Mucosa of stomach (tissue), 1 donor: Measurements from ENCODE around the gene NOX3.

ENCODE experiments used
- H3K27me3 ChIP-seq: one replicate; pipeline ENCODE4 v1.7.0; 2013; ENCODE audit warnings: mild to moderate bottlenecking, low read length; ENCODE audit not compliant: control insufficient read depth, insufficient read depth
- H3K36me3 ChIP-seq: one replicate; pipeline ENCODE4 v1.7.0; 2013; ENCODE audit warnings: low read length; ENCODE audit not compliant: control insufficient read depth, insufficient read depth
- H3K4me1 ChIP-seq: one replicate; pipeline ENCODE4 v1.7.0; 2013; ENCODE audit warnings: mild to moderate bottlenecking, low read length; ENCODE audit not compliant: control insufficient read depth, insufficient read depth
- H3K4me3 ChIP-seq: one replicate; pipeline ENCODE4 v1.7.0; 2013; ENCODE audit warnings: low read length
- H3K9ac ChIP-seq: one replicate; pipeline ENCODE4 v1.7.0; 2013; ENCODE audit warnings: mild to moderate bottlenecking, low read length, moderate library complexity
- H3K9me3 ChIP-seq: one replicate; pipeline ENCODE4 v1.7.0; 2013; ENCODE audit warnings: mild to moderate bottlenecking, low read length, moderate library complexity; ENCODE audit not compliant: control insufficient read depth
- donor health status: Pancreatic carcinoma.

The NOX3 gene

DNA sequence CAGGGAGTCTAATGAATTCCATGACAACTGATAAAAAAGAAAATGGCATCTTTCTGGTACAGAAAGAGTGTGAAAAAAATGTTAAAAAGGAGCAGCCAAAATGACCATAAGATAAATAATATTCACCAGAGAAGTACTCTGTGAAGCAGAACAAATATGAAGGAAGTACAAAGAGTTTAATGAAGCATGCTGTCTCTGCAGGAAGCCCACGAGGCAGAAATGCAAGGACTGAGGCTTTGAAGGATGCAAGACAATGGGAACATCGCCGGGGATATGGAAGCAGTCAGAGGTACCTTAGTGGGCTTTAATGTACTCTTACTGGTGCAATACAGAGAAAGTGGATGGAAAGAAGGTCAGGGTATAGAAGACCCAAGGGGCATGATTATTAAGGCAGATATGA, 50.7 kb downstream of the NOX3 start:
- Histone ChIP-seq H3K27me3 (no peaks in the 10 kb centered on the region), H3K4me1 (no peaks in the 10 kb centered on the region), H3K9me3 (no peaks in the 10 kb centered on the region), H3K9ac (no peak overlapping the region), H3K36me3 (no peaks in the 10 kb centered on the region), H3K4me3 (no peak overlapping the region)

GRCh38 chr6:155402656-155403304, 52.9 kb downstream of the NOX3 start:
- no peaks in the 10 kb centered on the region for H3K36me3 ChIP-seq
- no peaks in the 10 kb centered on the region for H3K9me3 ChIP-seq
- H3K9ac ChIP-seq, result no peak overlapping the region
- no peaks in the 10 kb centered on the region for H3K27me3 ChIP-seq
- H3K4me1 ChIP-seq, result no peaks in the 10 kb centered on the region
- no peak overlapping the region for H3K4me3 ChIP-seq

DNA sequence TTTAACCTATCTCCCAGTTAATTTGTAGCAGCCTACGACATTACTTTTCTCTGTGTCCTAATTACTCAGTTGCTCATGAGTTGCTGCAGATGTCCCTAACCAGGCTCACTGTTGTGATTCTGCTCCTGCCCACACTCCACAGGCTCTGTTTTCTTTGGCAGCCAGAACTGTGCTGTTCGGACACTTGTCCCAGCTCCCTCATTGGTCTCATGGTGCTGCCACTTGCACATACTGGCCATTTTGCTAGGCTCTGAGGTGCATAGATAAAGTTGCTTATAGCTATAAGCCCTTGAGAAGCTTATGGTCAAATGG, 55.0 kb downstream of the NOX3 start:
- H3K9me3 ChIP-seq, result no peaks in the 10 kb centered on the region

DNA sequence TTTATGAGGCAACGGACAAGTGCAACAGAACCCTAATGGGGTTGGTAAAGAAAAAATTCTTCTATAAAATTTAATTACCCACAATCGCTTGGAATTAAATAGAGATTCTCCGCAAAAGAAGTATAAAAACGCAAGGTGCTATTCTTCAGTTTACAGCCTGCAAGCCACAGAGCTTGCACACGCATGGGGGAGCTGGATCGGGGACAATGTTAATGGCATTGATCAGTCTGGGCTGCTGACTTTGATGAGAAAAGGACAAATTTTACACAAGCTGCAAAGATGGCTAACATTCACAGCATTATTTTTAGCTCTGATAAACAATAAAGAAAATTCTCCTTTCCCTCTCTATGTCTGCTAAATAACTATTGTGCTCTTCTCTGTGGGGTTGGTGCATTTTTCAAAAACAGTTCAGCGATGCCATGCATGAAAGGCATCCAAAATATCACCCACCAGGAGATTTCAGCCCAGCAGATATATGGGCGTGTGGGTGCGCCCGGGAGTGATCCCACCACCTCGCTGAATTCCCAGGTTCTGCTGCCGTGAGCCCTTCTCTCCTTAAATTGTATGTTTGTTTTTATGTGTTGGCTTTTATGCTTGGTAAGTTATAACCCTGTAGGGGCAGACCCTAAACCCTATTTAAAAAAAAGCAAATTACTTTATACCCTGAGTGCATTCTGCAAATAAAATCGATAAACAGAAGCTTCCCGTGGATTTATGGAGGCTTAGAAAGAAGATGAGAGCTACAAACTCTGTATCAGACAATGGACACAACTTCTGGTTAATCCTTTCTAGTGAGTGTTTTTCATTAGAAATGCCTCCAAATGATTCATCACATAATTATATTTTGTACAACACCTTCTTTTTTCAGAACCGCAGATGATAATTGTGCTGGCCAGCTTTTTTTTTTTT, 55.6 kb downstream of the NOX3 start:
- H3K9me3 ChIP-seq, result no peaks in the 10 kb centered on the region
- H3K27me3 ChIP-seq, result no peaks in the 10 kb centered on the region
- no peak overlapping the region for H3K9ac ChIP-seq
- no peaks in the 10 kb centered on the region for H3K36me3 ChIP-seq
- no peaks in the 10 kb centered on the region for H3K4me1 ChIP-seq
- no peak overlapping the region for H3K4me3 ChIP-seq

More for the DNA sequence above, 55.0 kb downstream of the NOX3 start:
- H3K4me1 ChIP-seq, result no peaks in the 10 kb centered on the region
- H3K4me3 ChIP-seq, result no peak overlapping the region
- no peaks in the 10 kb centered on the region for H3K27me3 ChIP-seq
- no peak overlapping the region for H3K9ac ChIP-seq
- no peaks in the 10 kb centered on the region for H3K36me3 ChIP-seq

DNA sequence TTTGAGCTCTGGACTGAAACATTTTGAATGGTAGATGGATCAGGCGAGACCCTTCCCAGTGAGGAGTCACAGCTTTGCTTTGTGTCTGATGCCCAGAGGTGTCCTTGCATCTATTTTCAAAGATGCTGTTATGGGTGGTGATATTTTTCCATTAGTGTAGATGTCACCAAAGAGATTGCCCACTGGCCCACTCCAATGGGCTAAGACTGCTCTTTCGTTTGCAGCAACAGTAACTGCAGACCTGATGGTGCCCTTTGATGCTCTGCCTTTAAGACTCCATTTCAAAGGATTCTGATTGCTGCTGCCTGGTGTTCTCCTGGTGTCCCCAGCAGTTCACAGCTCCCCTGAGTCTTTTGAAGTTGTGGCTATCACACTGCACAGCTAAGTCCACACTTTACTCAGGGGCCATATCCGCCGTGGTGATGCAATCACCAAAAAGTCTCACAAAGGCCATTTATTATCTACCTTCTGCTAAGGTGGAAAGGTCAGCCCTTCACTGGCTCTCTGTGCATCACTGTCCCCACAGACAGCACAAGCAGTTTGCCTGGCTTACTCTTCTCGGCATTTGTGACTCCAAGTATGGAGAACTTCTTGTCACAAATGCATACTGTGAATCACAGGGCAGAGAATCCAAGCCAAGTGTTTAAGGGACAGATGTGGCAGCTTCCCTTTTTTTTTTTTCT, 56.4 kb downstream of the NOX3 start:
- no peaks in the 10 kb centered on the region for H3K27me3 ChIP-seq
- H3K9ac ChIP-seq, result no peak overlapping the region
- H3K9me3 ChIP-seq, result no peaks in the 10 kb centered on the region
- no peaks in the 10 kb centered on the region for H3K4me1 ChIP-seq
- H3K36me3 ChIP-seq, result no peaks in the 10 kb centered on the region
- no peak overlapping the region for H3K4me3 ChIP-seq

- no peaks in the 10 kb centered on the region for H3K27me3 ChIP-seq
- H3K4me3 ChIP-seq, result no peak overlapping the region
- H3K9ac ChIP-seq, result no peak overlapping the region
- no peaks in the 10 kb centered on the region for H3K9me3 ChIP-seq
- H3K4me1 ChIP-seq, result no peaks in the 10 kb centered on the region
- no peaks in the 10 kb centered on the region for H3K36me3 ChIP-seq
These were observed 57.0 kb downstream of the NOX3 start for GRCh38 chr6:155398701-155399061.

DNA sequence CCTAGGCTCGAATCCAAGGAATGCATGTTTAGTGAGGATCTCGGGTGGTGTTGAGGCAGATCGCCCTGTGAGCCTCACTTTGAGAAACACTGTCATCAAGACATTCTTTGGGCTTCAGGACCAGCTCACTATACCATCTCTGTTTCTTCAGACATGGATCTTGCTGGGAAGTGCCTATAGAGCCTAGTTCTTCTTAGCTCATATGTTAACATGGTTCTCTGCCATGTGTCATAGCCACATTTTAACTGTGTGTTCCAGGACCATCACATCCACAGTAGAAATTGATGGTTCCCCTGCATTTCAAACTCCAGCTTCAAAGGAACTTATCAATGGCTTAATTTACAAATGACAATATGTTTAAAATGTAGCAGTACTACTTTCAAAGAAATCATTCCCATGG, 57.4 kb downstream of the NOX3 start:
- no peaks in the 10 kb centered on the region for H3K27me3 ChIP-seq
- H3K4me3 ChIP-seq, result no peak overlapping the region
- no peaks in the 10 kb centered on the region for H3K9me3 ChIP-seq
- H3K4me1 ChIP-seq, result no peaks in the 10 kb centered on the region
- no peak overlapping the region for H3K9ac ChIP-seq
- no peaks in the 10 kb centered on the region for H3K36me3 ChIP-seq

DNA sequence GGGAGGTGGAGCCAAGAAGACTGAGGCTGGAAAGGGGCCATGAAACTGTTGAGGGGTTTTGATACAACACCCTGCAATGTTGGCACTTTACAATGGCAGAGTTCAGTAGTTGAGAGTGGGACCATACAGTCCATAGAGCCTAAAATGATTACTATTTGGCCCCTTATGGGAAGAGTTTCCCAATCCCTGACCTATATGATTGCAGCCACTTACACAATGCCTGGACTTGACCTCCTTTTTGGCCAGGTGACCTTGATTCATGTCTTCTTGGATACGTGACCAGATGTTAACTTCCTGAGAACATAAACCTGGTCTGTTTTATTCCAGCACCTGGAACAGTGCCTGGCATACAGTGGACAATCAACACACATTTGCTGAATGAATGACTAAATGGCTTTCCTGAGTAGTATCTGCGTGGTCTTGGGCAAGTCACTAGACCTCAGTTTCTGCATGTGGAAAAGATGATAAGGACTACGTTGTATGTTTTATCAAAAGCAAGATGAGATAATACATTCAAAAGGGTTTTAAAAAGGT, 58.4 kb downstream of the NOX3 start:
- H3K4me1 ChIP-seq, result no peaks in the 10 kb centered on the region
- no peaks in the 10 kb centered on the region for H3K36me3 ChIP-seq
- H3K27me3 ChIP-seq, result no peaks in the 10 kb centered on the region
- H3K9ac ChIP-seq, result no peak overlapping the region
- no peak overlapping the region for H3K4me3 ChIP-seq
- no peaks in the 10 kb centered on the region for H3K9me3 ChIP-seq

DNA sequence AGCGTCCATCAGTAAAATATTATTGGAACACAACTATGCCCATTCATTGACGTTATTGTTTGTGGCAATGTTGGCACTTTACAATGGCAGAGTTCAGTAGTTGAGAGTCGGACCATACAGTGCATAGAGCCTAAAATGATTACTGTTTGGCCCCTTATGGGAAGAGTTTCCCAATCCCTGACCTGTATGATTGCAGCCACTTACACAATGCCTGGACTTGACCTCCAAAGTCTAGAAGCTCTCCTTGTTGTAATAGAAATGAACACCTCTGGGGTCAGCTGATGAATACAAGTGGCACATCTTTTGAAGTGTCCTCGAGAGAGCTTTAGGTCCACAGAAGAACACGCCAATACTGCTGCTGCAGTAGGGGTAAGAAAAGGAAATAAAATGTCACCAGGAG, 59.0 kb downstream of the NOX3 start:
- Histone ChIP-seq H3K27me3 (no peaks in the 10 kb centered on the region), H3K36me3 (no peaks in the 10 kb centered on the region), H3K4me3 (no peak overlapping the region), H3K9me3 (no peaks in the 10 kb centered on the region), H3K4me1 (no peaks in the 10 kb centered on the region), H3K9ac (no peak overlapping the region)

GRCh38 chr6:155395339-155395738, 60.3 kb downstream of the NOX3 start:
- H3K27me3 ChIP-seq, result no peaks in the 10 kb centered on the region
- H3K4me3 ChIP-seq, result no peak overlapping the region
- H3K9me3 ChIP-seq, result no peaks in the 10 kb centered on the region
- no peak overlapping the region for H3K9ac ChIP-seq
- H3K36me3 ChIP-seq, result no peaks in the 10 kb centered on the region
- H3K4me1 ChIP-seq, result no peaks in the 10 kb centered on the region

DNA sequence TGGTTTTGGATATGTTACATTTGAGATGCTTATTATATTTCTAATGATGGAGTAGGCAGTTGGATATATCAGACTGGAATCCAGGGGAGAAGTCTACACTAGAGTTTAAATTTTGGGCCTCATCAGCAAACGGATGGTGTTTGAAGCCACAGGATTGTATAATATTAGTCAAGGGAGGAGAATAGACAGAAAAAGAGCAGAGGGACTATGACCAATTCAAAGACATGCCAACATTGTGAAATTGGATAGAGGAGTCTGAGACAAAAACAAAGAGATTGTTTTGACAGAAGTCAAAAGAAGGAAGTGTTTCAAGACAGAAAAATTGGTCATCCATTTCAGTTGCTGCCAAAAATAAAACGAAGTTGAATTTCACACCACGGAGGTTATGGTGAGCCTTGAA, 66.5 kb downstream of the NOX3 start:
- Histone ChIP-seq H3K4me1 (no peaks in the 10 kb centered on the region), H3K36me3 (no peaks in the 10 kb centered on the region), H3K9me3 (no peaks in the 10 kb centered on the region), H3K9ac (no peak overlapping the region), H3K4me3 (no peak overlapping the region), H3K27me3 (no peaks in the 10 kb centered on the region)

GRCh38 chr6:155388591-155388990, 67.0 kb downstream of the NOX3 start:
- no peaks in the 10 kb centered on the region for H3K36me3 ChIP-seq
- no peak overlapping the region for H3K4me3 ChIP-seq
- no peaks in the 10 kb centered on the region for H3K4me1 ChIP-seq
- no peaks in the 10 kb centered on the region for H3K27me3 ChIP-seq
- H3K9me3 ChIP-seq, result no peaks in the 10 kb centered on the region
- no peak overlapping the region for H3K9ac ChIP-seq
